ENCODE data around the gene ARHGAP15.

Gene ARHGAP15

DNA sequence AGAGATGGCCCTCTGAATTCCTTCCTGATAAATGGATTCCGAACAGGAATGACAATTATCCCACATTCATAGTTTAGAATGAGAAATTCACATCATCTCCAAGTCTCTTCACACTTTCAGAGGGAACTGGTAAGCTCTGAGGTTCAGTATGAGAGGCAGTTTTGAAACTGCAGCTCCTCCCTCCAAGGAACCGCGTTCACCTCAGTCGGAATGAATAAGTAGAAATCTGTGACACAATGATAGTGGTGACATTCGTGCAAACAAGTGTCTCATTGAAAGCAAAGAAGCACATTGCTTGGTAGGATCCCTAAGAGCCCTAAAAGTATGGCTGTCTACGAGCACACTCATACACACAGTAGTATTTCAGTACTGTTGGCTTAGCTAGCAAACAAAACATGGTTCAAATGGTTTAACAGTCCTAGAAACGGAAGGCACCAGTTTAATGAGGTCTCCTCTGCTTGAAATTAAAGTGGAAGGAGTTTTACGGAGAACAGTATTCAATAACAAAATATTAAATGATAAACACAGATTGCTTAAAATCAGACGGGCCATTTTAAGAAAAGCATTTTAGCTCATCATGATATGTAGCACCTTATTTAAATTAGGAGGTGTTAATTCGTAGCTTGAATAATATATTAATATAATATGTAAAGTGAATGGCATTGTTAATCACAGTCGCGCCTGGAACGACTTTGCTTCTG is 225.0 kb downstream of the ARHGAP15 start:
- no peak for DNase-seq

DNA sequence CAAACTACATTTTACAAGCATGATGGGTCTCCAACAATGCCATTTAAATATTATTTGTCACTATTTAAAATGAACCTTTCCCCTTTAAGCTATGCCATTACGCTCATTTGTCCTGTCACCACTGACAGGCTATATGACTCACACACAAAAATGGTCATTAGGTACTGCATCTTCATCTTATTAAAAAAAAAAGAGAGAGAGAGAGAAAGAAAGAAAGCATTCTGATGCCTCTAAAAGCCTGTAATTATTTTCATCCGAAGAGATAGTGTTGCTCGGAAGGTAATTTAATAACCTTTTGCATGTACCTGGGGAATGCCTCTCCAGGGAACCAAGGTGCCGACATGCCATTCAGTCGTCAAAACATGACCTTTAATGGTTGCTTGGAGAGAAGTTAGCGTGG is 226.7 kb downstream of the ARHGAP15 start:
- DNase-seq = no peak

DNA sequence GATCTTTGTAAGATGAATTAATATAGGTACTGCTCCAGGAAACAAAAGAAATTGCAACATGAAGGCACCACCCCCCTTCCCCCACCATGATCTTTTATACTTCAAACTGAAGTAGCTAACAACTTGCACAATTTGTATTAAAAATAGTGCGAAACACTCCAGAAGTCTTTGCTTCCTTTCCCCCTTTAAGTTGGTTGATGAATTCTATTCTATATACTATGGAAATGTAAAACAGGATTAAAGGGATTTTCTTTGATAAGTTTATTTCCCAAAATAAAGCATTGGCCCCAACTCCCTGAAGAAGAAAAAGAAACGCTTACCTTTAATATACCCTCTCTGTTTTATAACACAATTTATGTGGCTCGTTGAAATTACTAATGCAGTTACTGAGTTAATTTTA is 227.1 kb downstream of the ARHGAP15 start:
- DNase-seq = no peak

DNA sequence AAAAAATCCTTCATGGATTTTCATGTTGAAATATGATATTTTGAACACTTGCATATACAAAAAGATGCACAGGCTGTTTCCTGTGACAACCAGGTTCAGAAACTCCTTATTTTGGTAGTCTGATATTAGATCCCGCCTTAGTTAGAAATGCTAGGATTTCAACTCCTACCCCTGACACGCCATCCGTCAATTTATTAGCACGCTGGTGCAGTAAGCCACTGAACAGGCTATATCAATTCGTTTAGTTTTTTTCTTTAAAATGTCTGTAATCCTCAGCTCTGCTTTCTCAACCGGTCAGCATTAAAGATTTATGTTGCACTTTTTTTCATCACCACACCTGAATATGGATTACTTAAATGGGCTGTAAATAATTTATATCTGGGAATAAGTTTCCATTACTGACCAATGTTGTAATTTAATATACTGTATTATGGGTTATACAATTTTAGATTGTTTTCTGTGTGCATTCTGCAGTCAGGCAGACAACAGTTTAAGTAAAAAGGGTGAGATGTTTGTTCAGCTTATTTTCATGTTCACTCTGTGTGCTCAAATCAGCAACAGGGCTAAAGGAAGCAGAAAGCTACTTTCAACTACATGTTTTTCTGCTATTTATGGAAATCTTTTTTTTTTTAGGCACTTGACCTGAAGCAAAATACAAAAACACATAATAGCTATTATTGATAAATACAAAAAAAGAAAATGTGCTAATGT is 227.7 kb downstream of the ARHGAP15 start:
- no peak for DNase-seq

DNA sequence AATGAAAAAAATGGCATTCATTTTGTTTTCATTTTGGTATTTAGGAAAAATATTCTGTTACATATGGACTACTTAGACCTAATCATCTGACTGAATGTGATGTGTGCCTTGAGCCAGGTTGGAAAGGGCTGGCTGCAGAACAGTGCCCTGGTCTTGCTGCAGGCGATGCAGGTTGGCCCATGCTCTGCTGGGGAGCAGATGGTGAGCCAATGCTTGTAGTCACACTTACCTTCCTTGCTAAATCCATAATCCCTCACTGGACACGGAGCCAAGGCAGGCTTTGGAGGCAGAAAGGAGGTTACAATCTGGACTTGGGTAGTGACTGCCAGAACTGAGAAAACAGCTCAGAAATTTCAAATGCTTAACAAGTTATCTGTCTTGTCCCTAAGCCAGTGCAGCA is 228.7 kb downstream of the ARHGAP15 start:
- DNase-seq = no peak

DNA sequence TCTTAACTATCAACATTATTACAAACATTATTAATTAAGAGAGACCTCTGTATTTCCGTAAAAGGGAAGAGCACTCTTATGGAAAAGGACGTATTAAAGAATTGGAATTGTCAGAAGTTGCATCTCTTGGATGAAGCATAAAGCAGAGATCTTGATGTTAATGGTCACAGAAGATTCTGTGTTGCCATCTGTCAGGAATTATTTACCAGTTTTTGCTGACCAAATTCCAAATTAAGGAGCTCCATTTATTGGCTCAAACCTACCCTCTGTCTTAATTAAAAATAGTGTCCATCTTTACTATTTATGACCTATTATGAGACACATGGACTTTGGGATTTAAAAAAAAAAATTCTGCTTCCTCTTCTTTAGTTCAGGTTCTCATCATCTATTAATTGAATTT is 232.1 kb downstream of the ARHGAP15 start:
- no peak for DNase-seq

DNA sequence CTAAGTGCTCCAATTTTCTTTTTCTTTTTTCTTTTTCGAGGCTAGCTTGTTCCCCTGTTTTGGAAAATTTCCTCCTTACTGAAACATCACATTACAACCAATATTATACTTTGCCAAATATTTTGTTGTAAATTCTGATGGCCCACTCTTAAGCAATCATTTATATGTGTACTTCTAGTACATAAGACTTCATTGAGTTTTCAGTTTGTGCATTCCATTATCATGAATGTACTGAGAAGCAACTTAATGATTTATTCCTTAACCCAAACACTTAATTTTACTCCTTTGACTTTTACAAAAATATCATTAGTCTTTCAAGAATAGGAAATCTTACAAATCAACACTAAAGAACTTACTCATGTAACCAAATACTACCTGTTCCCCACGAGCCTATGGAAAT is 242.4 kb downstream of the ARHGAP15 start:
- no peak for DNase-seq

DNA sequence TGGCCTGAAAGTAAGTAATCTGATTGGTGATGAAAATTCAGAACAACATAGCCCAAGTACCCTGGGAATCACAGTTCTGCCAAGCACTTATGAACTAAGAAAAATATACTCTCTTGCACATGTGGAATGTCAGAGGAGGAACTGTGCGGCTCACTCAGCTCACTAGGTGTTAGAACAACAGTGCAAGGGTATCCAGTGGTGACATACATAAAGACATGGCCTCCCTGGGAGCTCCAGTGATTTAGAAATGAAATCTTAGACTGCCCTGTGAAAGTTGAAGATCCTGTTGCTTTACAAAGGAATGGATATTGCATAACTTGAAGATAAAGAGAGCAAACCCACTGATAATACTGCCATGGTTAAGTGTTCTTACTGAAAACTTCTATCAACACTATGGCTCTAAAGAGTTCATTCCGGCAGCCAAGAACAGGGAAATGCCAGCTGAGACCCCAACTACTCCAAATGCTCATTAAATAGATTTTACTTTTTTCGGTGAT is 246.2 kb downstream of the ARHGAP15 start:
- no peak for DNase-seq

DNA sequence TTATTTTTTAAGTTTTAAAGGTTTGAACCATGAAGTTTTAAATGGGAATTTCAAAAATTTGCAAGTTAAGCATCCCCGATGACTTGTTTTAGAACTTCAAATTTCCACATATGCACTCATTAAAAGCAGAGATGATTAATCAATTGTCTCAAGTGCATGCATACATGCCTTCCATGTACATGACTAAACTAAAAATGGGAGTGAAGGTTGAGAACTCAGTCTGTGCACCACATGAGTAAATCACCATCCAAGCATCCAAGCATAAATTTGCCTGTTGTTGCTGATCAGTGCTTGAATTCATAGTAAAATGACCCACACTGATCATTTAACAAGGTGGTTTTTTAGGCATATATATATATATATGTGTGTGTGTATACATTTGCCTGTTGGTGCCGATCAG is 249.8 kb downstream of the ARHGAP15 start:
- no peak for DNase-seq

DNA sequence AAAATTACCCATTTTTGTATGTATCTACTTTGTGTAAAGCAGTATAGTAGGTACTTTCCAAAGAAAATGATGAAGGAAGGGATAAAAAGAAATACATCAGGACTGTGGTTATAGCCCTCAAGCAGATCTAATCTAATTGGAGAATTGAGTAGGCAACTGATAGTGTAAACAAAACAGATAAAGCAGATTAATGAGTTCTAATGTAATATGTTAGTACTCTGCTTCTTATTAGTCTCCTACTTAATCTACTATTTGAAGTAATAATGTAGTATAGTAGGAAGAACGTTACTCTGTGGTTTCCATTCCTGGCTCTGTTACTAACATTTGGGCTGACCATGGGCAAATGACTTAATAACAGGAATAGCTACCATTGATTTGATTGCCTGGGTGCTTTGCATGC is 250.7 kb downstream of the ARHGAP15 start:
- DNase-seq = no peak

DNA sequence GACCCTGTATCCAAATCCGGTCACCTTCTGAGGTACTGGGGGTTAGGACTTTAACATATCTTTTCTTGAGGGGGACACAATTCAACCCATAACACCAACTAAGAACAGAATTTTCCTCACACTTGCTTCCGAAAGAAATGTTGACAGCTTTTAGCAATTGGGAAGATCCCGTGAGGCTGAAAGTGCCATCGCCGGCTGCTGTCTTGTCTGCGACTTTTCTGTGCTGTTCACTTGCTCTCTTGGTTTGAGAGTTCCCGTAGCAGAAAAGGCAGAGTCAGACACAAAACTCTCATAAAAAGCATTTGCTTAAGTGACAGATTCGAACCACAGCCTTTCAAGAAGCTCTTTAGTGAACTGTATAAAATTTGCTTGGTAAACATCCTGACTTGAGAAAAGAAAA is 253.4 kb downstream of the ARHGAP15 start:
- DNase-seq = no peak

DNA sequence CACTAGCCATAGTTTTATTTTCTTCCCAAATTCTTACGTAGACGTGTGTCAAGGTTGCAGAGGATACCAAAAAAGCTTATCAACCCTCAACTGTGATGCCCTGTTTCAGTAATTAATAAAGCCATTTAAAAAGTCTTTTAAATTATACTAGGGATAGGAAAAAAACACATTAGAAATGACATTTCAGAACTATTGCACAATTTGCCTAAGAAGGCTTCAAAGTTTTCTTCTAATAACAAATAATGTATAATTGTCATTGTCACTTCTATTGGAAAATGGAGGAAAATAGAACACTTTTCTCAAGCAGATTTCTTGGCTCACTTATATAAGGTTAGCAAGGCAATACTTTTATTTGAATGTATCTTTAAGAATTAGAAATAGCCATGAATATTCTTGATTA is 253.8 kb downstream of the ARHGAP15 start:
- no peak for DNase-seq

DNA sequence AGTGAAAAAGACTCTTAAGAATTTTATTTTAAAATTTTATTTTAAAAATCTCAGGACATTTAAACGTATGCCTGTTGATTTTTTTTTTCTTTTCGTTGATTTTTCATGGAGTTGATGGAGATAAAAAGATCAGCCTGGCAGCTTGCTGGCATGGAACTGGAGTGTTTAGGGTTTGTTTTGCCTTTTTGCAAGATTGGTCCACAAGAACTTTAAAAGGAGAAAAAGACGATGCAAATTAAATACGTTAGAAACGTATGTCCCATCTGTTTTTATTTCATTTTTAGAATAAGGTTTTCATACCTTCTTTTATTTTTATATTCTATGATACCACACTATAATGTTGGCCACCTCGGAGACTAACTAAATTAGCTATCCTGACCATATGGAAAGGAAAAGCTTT is 254.9 kb downstream of the ARHGAP15 start:
- no peak for DNase-seq

DNA sequence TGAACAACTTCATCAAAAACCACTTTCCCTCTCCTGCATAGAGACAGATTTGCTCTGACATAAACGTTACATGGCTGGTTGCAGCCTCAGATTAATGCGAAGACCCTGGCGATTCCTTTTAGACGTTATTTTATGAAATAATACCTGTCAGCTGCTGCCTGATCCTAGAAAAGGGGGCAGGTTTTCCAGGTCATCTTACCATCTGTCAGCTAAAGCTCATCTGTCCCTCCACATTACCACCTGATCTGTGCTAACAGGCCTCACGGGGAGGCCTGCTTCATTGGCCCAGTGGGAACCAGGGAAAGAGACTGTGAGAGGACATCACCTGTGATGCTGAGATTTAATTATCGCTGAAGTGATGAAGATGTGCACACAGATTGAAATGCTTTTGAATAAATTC is 261.0 kb downstream of the ARHGAP15 start:
- DNase-seq = no peak

DNA sequence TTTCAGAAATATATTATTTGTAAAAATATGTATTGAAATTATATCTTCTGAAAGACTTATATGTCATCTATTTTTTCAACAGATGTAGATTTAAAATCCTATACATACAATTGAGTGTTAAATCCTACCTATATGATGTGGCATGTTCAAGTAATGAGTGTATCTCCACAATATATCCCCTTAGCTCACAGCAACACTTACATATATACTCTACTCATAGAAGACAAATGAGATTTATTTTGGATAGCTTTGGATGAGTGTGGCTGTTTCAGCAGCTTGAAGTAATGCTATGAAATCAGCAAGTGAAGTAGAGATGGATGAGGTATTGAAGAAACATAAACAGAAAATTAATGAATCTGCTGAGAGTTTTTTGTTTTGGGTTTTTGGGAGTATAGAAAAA is 263.1 kb downstream of the ARHGAP15 start:
- no peak for DNase-seq

DNA sequence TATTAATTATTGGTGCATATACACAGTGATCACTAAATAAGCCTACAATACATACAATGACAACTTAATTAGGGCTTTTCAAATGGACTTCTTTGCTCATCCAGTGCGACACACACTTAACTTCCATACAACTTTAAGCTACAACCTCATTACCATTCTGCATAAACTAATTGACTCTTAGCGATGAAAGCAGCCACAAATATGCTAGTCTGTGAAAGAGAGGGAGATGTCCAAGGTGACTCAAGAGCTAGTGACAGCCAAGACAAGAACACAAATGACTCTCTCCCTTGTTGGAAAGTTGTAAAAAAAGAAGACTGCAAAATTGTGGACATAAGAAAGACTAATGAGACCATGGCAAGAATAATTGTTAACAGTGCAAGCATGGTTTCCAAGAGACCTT is 264.8 kb downstream of the ARHGAP15 start:
- DNase-seq = no peak

DNA sequence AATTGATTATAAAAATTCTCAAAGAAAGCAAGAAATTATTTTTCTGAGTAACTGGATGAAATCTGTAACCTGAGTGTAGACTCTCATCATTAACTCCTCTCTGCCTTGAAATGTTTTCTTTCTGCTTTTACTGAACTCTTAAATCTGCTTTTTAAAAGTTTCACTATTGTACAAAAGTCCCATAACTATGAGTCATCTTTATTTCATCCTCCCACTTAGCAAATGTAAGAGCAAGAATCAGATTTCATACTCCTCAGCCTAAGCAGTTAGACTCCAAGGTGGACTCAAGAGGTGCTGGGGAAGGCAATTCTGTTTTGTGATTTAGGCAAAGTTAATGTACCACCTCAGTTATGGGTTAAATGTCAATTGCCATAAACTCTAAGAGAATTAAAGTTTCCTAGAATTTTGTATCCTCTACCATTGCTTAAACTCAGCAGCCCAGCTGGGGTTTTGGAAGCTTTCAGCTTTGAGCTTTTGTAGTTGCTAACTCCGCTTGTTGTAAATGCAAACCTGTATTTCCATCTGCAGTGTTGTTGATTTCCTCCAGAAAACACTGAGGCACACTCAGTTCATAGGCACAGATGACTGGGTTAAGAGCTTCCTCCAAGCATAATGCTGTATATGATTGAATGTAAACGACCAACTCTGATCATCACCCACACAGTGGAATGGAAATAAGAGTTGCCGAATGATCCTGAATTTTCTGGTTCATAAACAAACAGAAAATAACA is 268.8 kb downstream of the ARHGAP15 start:
- DNase-seq = no peak

DNA sequence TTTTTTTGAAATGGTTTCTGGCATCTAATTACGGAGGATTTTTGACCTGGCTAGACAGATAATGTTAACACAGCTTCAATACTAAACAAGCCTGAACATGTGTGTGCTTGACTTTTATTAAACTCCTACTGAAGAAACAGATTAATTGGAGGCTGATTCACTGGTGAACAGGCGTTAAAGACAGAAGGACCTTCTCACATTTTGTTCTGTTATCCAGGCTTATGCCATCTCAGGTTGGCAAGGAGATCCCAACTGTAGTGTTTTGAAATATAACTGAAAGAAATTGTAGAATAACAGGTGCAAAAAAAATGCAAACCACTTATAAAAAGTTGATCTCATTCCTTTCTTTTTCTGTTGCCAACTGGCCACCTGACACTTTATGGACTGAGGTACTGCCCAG is 269.6 kb downstream of the ARHGAP15 start:
- DNase-seq = no peak

DNA sequence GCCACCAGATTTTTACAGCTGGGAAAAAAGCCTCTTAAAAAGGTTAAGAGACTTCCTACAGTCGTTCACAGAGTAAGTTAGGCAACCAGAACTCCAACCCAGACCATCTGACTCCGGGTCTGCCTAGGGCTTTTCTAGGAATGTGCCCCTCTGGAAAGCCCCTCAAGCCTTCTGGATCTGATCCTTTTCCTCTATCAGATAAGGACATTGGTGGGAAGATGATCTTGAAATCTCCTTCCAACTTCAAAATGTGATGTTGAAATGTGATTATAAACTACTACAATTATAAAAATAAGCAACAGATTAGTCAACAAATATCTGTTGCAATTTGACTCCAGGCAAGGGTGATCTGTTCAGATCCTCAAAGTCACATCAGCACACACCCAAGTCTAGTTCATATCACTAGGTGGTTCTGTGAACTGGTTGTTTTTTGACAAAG is 270.4 kb downstream of the ARHGAP15 start:
- DNase-seq = no peak

DNA sequence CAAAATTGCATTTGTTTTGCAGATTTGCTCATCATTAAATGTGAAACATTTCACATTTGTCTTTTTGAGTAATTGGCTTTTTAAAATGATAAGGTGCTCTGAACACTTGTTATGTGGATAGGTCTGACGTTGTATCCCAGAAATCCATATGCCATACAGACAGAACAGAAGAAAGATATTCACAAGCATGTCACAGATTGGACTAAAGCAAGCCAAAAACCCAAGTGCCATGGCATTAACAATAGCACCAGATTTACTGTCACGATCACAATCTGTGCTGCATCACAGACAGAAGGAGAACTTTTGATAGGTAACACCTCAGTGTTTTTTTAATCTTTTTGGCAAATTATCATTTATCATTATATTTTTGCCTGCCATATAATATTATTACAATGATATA is 272.6 kb downstream of the ARHGAP15 start:
- DNase-seq = no peak

DNA sequence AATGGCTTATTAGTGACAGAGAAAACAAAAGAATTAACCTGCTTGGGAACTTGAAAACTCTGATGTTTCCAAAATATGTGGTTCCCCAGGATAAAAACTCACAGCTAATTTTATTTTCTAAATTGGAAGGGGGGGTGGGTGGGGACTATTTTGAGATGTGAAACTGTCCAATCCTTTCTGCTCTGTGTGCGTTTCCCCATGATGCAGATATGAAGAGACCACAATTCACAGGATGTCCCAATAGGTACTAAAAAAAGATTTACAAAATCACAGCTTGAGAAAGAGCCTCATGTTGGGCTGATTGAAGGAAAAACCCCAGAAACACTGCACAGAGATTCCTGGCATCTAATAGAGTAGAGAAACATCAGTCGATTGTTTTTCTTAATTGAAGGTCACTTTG is 273.2 kb downstream of the ARHGAP15 start:
- DNase-seq = no peak

DNA sequence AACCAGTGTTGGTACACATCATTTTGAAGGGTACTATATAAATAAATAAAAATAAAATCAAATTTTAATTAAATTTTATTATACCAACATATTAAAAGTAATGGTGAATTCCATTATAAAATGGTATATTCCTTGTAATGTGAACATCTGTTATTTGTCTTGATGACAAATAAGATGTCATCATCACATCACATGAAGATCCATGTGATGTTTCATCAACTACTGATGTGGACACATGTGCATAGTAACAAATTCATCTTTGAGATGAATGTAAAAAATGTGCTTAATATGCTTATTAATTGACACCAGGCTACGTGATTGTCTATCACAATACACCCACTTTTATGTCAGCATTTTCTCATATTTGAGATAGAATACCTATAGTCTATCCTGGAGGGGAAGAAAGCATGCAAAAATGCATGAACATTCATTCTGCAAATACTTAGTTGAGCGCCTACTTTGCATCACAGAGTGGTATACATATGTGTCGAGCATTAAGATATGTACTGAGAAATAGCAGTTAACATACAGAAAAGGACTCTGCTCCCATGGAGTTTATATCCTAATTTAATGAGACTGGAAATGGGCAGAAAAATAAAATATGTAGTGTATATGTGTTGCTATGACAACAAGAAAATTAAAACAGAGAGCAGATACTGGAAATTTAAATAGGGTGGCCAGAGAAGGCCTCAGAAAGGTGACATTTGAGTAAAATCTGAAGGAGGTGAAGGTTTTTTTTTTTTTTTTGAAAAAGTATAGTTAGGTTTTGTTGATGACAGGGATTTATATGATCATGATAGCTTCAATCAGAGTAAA is 281.1 kb downstream of the ARHGAP15 start:
- DNase-seq = no peak

DNA sequence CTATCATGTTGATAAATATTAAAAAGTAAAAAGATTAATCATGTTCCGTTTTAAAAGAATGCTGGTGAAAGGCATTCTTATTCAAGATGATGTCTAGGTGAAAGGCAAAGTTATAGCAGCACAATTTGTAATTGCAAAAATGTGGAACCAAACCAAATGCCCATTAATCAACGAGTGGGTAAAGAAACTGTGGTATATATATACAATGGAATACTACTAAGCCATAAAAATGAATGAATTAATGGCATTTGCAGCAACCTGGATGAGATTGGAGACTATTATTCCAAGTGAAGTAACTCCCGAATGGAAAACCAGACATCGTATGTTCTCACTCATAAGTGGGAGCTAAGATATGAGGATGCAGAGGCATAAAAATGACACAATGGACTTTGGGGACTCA is 286.4 kb downstream of the ARHGAP15 start:
- DNase-seq = no peak

Data from stimulated activated naive CD4-positive, alpha-beta T cell (primary cell).